ENCODE measurements around the gene RPLP2. TPM values are rescaled to one million over a fixed set of nuclear protein-coding genes. Genes with fewer than 3 reads are reported as not detected.

The RPLP2 gene
- total RNA-seq, 2 donors from 2014 or later, result 1,371 to 1,375 TPM

DNA sequence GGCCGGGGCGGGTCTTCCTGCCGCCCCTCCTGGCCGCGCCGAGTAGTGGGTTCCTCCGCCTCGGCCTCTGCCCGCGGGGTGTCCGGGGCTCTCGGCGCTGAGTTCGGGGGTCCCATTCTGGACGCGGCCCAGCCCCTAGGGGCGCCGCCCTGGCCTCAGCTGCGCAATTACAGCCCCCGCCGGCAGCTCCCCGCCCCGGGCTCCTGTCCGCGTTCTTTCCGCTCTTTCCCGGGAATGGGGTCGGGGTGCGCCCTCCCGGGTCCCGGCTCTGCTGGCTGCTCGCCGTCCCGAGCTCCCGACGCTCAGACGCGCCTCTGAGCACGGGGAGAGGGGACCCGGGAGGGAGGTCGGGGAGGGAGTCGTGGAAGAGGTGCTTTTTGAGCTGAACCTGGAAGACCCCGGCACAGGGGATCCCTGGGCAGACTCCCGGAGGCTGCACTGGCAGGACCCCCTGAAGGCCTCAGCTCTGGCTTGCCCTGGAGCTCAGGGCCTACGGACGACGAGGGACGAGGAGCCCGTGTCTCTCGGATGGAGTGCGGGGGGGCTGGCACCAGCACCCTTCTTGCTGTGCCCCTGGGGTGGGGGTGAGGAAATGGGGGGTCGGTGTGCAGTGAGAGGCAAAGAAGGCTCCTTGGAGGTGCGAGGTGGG lies 33.4 kb downstream of the RPLP2 start:
- ATAC-seq (peak; percentile 0), DNase-seq (no peak)
- intact Hi-C loops (cut with DNase I), result no loop called here

DNA sequence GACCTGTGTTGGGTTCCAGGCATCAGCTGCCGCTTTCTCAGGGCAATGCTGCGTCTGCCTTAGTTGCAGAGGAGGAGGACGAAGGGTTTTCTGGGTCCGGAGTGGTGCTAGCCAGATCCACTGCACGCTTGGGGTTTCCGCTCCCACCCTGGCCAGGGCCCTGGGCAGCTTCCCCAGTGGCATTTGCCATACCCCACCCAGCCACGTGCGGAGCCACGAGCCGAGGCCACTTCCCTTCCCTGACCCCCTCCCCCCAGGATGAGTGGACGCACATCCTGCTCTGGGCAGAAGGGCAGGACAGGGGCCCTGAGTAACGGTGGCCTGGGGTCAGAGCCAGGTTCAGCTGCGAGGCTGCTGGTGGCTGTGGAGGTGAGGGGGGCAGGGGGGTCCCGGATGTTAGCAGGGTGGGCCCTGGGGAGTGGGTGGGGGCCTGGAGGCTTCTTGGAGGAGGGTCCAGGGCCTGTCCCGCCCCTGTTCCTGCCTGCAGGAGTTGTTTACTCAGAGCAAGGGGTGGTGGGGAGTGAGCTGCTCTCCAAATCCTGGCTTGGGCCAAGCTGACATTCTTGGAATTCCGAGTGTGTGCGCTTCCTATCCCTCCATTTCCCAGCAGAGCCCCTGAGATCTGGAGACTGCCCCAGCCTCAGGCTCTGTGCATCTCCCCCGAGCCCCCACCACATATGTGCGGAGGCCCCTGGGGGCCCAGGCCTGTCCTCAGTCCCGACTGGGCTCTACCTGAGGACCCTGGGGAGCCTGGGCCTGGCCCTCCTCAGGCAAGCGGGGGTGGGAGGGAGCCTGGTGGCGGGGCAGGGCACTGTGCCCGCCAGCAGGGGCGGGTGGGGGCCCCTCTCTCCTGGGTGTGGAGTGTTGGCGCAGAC lies 34.3 kb downstream of the RPLP2 start:
- DNase-seq (peak; percentile 96), ATAC-seq (peak; percentile 47 to 52)
- intact Hi-C loops (cut with DNase I), result no loop called here

DNA sequence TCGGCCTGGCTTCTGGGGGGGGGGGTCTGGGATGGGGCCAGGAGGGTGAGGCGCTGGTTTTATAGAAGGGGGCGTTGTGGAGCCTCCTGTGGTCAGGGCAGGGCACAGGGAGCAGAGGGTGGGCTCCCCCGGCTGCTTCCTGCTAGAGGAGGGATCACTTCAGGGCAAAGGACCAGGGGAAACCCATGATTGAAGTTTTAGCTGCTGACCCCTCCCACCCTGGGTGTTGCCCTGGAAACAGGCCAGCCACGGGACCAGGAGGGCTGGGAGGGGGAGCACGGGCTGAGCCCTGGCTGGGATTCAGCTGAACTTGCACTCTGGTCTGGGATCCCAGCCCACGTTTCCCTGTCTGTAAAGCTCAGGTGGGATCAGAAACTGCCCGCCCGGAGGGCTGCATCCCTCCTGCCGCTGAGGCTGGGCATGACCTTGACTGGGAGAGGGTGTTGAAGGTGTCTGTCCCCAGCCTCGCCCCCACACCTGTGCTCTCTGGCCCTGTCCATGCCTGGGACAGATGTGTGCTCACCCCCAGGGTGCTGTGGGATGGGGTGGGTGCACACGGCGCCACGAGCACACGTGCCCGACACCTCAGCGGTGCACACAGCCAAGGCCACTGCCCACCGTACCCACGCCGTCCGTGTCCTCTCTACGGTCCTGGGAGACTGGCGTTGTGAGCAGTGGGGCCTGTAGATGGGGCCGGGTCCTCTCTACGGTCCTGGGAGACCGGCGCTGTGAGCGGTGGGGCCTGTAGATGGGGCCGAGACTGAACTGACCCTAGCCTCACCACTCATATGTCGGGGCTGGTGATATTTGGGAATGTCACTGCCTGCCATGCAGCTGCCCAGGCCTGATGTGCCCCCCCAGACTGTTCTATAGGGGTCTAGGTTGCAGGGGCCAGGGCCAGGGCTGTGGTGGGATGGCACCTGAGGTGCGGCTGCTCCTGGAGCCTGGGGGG lies 35.2 kb downstream of the RPLP2 start:
- peak; percentile 92 for DNase-seq

DNA sequence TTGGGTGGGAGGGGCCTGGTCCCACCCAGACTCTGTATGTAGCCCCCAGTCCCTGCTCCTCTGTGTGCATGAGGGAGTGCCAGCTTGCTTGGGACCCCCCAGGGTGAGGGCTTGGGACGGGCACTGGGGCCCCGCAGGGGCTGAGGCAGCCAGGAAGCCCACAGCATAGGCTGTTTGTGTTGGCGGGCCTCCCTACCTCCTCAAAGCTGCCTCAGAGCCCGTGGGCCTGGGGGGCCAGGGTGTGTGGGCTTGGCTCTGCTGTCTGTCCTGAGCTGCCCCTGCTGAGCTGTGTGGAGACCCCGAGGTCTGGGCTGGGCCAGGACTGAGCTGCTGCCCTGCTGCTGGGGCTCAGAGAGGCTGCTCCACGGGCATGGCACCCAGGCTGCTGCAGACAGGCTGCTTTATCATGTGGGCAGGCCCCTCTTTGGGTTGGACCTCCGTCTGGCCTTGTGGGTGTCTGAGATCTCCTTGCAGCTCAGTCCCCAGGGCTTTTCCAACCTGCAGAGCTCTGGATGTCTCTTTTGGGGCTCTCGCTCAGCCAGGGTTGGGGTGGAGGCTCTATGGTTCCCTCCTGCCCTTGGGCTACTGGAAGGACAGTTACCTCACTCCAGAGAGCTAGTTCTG lies 36.2 kb downstream of the RPLP2 start:
- intact Hi-C loops (cut with DNase I), result loop anchor here in 1 of 2 donors (5.0 kb wide), 1 partner anchor 206 kb away; no protein-coding TSS in a partner anchor
- ATAC-seq (no peak), DNase-seq (no peak)

More for the DNA sequence above, 35.2 kb downstream of the RPLP2 start:
- ATAC-seq, result peak; percentile 50 to 56
- intact Hi-C loops (cut with DNase I), result loop anchor here in 1 of 2 donors (5.0 kb wide), 1 partner anchor 207 kb away; no protein-coding TSS in a partner anchor

DNA sequence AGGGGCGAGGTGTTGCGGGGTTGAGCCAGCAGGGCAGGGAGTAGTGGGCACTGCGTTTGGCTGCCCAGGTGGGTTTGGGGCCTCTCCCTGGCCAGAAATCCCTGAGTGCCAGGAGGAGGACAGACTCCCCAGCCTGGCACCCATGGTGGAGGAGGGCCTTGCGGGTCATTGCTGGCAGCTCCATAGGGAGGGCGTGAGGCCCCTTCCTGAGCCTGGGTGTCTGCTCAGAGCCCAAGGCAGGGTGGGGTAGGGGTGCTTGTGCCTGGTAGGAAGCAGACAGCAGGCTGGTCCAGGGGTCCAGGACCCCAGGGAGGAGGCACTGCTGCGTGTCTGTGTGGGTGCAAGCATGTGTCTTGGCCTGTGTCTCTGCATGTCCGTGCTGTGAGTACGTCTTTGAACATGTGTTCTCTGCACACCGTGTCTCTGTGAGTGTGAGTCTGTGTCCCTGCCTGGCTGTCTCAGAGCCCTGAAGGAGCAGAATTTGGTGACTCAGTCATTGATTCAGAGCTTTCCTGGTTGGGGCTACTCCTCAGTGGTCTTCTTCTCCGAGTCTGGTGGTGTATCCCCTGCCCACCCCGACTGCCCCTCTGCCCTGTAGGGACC lies 36.8 kb downstream of the RPLP2 start:
- intact Hi-C loops (cut with DNase I), result loop anchor here in 1 of 2 donors (5.0 kb wide), 1 partner anchor 206 kb away; no protein-coding TSS in a partner anchor
- ATAC-seq (no peak), DNase-seq (no peak)

DNA sequence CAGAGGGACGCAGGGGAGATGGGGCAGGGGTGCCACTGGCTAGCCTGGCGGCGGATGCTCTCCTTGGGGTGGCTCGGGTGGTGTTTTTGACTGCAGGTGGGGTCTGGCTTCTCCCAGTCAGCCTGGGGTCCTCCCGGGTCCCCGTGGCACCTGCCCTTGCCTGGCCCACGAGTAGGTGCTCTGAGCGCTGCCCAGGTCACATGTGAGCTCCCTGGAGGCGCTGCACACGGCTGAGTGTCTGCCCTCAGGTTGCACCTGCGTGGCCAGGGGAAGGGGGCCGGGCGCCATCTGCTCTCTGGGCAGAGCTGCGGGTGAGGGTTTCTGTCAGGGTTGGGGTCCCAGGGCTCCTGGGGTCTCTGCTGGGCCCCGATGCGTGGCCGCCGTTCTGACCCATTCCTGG lies 38.1 kb downstream of the RPLP2 start:
- DNase-seq, result no peak
- intact Hi-C loops (cut with DNase I), result loop anchor here in 1 of 2 donors (5.0 kb wide), 1 partner anchor 204 kb away; no protein-coding TSS in a partner anchor

DNA sequence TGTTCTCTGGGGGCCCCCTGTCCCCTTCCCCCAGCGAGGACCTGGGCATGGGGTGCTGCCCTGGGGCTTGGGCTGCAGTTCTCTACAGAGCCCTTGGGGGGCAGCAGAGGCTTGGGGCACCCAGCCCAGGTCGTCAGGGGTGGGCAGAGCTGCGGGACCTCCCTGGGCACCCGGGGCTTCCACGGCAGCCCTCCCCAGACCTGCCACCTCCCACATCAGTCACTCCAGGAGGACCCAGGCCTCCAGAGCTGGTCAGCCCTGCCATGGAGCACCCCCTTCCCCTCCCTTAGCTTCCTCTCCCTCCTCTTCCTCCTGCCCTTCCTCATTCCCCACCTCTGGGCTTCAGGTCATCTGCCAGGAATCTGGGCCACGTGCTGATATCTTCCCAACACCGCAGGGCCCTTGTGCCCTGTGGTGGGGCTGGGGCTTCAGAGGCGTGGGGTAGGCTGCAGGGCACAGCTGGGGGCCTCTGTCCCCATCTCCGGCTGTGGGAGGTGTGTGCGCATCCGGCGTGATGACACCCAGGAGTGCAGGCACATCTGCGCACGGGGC lies 38.7 kb downstream of the RPLP2 start:
- intact Hi-C loops (cut with DNase I), result loop anchor here in 1 of 2 donors (5.0 kb wide), 1 partner anchor 204 kb away; no protein-coding TSS in a partner anchor
- DNase-seq, result peak; percentile 67
- ATAC-seq, result peak in 1 of 2 donors; percentile 11

More for the DNA sequence above, 38.1 kb downstream of the RPLP2 start:
- no peak for ATAC-seq

DNA sequence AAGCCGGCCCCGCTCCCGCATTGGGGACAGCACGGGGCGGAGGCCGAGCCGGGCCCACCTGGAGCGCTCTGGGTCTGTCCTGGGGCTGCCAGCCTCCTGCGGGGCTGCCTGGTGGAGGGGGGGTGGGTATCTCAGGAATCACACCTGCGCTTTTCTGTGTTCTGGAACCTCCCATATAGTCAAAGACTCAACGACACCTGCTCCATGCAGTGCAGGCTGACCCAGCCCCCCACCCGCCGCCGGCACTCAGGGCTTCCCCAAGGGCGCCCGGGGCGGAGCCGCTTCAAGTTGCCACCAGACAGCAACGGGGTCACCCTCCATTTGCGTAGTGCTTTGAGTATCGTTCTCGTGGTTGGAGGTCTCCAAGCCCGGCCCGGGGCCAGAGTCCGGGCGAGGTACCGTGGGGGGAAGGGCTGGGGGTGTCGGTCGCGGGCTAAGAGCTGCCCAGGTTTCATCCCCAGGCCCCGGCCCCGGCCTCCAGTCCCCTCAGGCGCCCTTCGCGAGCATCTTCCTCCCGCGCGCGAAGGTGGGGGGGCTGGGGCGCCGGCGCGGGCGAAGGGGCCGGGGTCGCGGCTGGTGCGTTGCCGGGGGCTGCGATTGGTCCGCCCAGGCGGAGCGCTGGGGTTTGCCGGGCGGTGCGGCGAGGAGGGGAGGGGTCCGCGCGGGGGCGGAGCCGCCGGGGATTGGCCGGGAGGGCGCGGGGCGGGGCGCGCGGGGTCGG lies 39.5 kb downstream of the RPLP2 start:
- ATAC-seq (peak in 1 of 2 donors; percentile 2), DNase-seq (no peak)
- intact Hi-C loops (cut with DNase I), result loop anchor here in 1 of 2 donors (5.0 kb wide), 1 partner anchor 203 kb away; no protein-coding TSS in a partner anchor

DNA sequence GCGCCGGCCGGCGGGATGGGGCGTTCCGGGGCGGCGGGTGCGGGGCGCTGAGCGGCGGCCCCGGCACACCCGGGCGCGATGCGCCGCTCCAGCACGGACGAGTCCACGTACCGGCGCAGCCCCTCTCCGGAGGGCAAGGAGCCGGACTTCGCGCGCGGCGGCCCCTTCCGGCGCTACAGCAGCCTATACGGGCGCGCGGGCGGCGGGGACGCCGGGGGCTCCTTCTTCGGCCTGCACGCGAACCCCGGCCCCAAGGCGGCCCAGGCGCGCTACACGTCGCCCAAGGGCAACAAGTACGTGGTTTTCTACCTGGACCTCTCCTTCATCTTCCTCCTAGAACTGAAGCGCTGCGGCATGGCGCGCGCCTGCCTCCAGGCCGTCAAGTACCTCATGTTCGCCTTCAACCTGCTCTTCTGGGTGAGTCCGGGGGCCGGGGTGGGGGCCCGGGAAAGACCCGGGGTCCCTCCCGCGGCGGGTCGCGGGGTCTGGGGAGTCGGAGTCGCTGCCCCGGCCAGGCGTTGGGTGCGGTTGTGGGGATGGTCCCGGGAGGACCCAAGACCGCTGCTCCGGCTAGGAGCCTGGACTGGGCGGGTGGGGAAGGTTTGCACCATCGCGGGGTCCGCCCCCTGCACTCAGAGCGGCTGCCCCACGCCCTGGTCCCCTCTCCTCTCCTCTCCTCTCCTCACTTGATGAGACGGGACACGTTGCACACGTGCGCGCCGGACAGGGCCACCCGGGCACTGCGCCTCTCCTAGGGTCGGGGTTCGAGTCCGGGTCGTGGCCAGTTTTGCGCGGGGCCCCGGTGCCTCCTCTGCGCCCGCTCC lies 40.4 kb downstream of the RPLP2 start:
- intact Hi-C loops (cut with DNase I), result loop anchor here (5.0 to 10.0 kb wide), 2 partner anchors 195 to 202 kb away; no protein-coding TSS in a partner anchor
- ATAC-seq (no peak), DNase-seq (no peak)

DNA sequence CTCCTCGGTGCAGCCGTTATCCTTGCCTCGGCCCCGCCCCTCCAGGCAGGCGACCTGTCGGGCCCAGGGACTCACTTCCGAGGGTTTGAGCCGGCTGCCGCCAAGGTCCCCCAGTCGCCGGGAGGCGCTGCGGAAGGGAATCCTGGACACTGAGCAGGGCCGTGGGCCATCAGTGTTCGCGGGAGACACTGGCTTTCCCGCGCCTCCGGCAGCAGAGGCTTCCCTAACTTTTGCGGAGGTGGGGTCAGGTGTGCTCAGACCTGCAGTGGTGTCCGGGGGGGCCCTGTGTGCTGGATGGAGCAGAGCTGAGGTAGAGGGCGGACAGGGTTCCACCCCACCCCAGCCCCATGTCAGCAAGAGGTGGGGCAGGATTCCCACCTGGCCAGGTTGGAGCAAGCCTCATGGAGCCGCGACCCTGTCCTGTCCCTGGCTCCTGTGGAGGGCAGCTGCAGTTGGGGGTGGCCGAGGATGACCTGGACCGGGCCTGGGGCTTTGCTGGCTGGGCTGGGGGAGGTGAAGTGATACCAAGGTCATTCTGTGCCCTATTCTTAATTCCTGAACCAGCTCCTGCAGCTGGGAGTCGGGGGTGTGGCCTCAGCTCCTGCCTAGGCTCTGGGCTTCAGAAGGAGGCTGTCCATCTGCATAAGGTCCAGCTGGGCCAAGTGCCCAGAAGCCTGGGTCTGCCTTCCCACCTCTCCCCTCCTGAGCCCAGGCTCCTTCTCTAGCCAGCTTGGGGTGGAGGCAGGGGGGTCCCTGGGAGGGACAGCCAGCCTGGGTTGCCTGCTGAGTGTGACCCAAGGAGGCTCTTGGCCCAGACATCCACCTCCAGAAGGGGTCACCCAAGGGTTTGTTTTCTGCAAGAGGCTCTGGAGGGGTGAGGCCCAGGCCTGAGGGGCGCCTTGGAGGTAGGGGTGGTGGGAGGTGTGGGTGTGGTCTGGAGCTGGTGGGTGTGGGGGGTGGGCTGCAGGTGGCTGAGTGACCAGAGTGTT lies 41.3 kb downstream of the RPLP2 start:
- intact Hi-C loops (cut with DNase I), result loop anchor here in 1 of 2 donors (10.0 kb wide), 1 partner anchor 194 kb away; no protein-coding TSS in a partner anchor
- DNase-seq, result no peak
- no peak for ATAC-seq

DNA sequence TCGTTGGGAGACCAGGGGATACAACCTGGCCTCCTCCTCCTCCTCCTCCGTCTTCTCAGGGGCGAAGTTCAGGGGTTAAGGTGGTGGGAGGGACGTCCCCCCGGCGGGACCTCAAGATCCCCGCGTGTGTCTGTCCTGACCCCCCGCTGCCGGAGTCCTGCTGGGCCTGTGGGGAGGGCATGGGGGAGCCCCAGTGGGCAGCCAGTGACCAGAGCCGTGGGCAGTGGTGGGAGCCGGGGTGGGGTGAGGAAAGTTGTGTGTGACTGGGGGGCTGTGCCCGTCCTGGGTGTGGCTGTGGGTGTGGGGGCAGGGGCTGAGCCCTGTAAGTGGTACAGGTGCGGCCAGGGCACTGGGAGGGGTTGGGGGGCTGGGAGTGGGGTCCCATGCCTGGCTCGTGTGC lies 43.0 kb downstream of the RPLP2 start:
- intact Hi-C loops (cut with DNase I), result loop anchor here in 1 of 2 donors (10.0 kb wide), 1 partner anchor 192 kb away; no protein-coding TSS in a partner anchor
- no peak for DNase-seq
- no peak for ATAC-seq

DNA sequence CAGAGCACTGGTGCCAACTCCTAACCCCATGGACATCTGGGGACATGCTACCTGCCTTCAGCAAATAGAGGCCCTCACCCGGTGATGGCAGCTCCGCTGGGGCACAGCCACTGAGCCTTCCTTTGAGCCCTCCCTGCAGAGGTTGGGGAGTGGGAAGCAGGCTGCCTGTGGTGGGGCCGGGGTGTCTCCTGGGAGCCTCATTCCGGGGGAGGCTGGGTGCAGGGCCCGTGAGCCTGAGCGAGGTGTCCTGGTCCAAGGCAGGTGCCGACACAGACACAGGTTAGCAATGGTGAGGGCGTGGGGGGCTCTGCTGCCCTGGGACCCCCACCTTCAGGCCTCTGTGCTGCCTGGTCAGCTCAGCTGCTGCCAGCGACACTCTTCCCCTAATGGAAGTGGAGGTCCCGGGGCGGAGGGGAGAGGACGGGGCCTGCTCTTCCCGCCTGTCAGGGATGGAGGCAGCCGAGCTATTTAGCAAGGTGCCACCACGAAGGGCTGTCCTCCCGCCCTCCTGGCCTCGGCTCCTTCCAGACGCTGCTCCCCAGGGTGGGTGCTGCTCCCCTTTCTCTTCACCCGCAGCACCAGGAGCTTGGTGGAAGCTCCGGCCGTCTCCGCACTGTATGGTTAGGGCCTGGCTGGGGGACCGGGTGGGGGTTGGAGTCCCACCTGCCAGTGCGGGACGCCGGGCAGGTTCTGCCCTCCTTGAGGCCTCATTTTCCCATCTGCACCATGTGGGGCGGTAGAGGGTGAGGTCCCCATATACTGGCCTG lies 44.1 kb downstream of the RPLP2 start:
- intact Hi-C loops (cut with DNase I), result loop anchor here in 1 of 2 donors (10.0 kb wide), 1 partner anchor 191 kb away; no protein-coding TSS in a partner anchor
- DNase-seq (no peak), ATAC-seq (no peak)

DNA sequence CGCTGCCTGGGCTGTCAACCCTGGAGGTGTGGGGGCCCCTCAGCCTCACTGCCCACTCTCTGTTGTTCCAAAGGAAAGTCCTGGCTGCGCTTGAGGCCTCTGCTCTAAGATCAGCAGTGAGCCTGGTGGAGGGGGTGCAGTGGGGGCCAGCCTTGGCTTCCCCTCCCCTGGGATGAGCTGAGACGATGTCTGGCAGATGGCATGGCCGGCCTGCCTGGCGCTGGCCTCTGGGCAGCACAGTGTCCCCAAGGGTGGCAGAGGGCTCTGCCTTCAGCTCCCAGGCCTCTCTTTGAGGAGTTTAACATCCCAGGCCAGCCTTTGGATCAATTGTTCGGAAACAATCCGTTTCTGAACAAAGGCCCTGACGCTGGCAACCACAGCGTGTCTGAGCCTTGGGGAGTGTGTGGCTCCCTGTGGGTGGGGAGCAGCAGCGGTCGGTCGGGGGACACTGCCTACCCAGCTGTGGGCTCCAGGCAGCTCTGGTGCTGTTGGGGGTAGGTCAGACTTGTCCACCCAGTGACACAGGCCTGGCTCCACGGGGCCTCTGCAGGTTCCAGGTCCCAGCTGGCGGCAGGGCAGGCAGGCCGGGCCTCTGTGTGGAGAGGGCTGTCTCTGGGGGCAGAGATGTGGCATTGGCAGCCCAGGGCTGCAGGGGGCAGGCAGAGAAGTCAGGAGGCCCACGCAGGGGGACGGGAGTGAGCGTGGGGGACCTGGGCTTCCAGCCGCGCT lies 45.0 kb downstream of the RPLP2 start:
- DNase-seq (no peak), ATAC-seq (no peak)
- intact Hi-C loops (cut with DNase I), result loop anchor here in 1 of 2 donors (10.0 kb wide), 1 partner anchor 190 kb away; no protein-coding TSS in a partner anchor

Measured in left cardiac atrium (tissue), 4 donors.